Lower lobe of right lung (tissue), 2 donors: Measurements from ENCODE around the gene SH3RF1. TPM values are rescaled to one million over a fixed set of nuclear protein-coding genes. Genes with fewer than 3 reads are reported as not detected.
A peak's percentile ranks its signal among the peaks of the same experiment; 100 is the strongest.

Experiments
- ATAC-seq, 2 donors: fragments of 200-7000 bp; cut with Tn5 transposase; one replicate each; pipeline ENCODE4 v1.9.1; 2020 to 2022; ENCODE audit warnings: mild to moderate bottlenecking in 2 of 2, moderate library complexity in 2 of 2
- DNase-seq: peaks from one replicate; pipeline ENCODE4 v3.0.0-alpha.2; 2020
- H3K27ac ChIP-seq: fragments of 200-600 bp; one replicate; pipeline ENCODE4 v1.8.0; 2022
- H3K27me3 ChIP-seq: fragments of 200-600 bp; one replicate; pipeline ENCODE4 v1.8.0; 2022; ENCODE audit warnings: low read depth
- H3K36me3 ChIP-seq: fragments of 200-600 bp; one replicate; pipeline ENCODE4 v1.8.0; 2022; ENCODE audit warnings: mild to moderate bottlenecking
- H3K4me1 ChIP-seq: fragments of 200-600 bp; one replicate; pipeline ENCODE4 v1.8.0; 2022
- H3K4me3 ChIP-seq: fragments of 200-600 bp; one replicate; pipeline ENCODE4 v1.8.0; 2022; ENCODE audit warnings: mild to moderate bottlenecking
- H3K9me3 ChIP-seq: fragments of 200-600 bp; one replicate; pipeline ENCODE4 v1.8.0; 2022
- CTCF ChIP-seq: fragments of 200-600 bp; IDR thresholded peaks from one replicate; pipeline ENCODE4 v1.8.0; 2022; ENCODE audit warnings: antibody characterized with exemption, mild to moderate bottlenecking
- intact Hi-C: fragments of 100-400 bp; cut with DNase I; formaldehyde crosslinking; loops from one replicate; pipeline ENCODE4 v1.11.0; 2022
- total RNA-seq: library from RNA; stranded (reverse); fragmentation: NEBNext Ultra II Directional; extraction: Animal tissue kit (Norgen Biotek cat#: 25700); gene quantifications from one replicate; pipeline ENCODE4 v1.2.1, GENCODE V29; 2021
- donor health status: DM: no; HTN: yes; CAD: no; lungs with severe emphysema.

The SH3RF1 gene
- total RNA-seq, 1 donor from 2014 or later, result 34.2 TPM

GRCh38 chr4:169133932-169134331 lies 136.8 kb downstream of the SH3RF1 start:
- DNase-seq (peak; percentile 66), ATAC-seq (peak; percentile 97 to 98)
- peaks cover 44% of the 10 kb centered on the region for H3K36me3 ChIP-seq

GRCh38 chr4:169132561-169133305 lies 138.0 kb downstream of the SH3RF1 start:
- no peak for DNase-seq
- intact Hi-C loops, result no loop called here
- no peaks in the 10 kb centered on the region for H3K9me3 ChIP-seq
- peaks cover 11% of the 10 kb centered on the region for H3K4me1 ChIP-seq
- TF ChIP-seq CTCF, result no peak
- H3K4me3 ChIP-seq, result no peak overlapping the region
- no peak for ATAC-seq
- H3K36me3 ChIP-seq, result peaks cover 56% of the 10 kb centered on the region
- H3K27ac ChIP-seq, result peak overlapping the region; percentile 73
- no peaks in the 10 kb centered on the region for H3K27me3 ChIP-seq

More at GRCh38 chr4:169133932-169134331, 136.8 kb downstream of the SH3RF1 start:
- intact Hi-C loops, result no loop called here
- no peaks in the 10 kb centered on the region for H3K27me3 ChIP-seq
- no peak overlapping the region for H3K4me3 ChIP-seq
- peaks cover 18% of the 10 kb centered on the region for H3K4me1 ChIP-seq
- TF ChIP-seq CTCF, result no peak
- no peaks in the 10 kb centered on the region for H3K9me3 ChIP-seq
- peak overlapping the region; percentile 73 for H3K27ac ChIP-seq

GRCh38 chr4:169131556-169132208 lies 139.1 kb downstream of the SH3RF1 start:
- DNase-seq, result no peak
- Histone ChIP-seq H3K27ac (no peak overlapping the region), H3K36me3 (peaks cover 56% of the 10 kb centered on the region), H3K9me3 (no peaks in the 10 kb centered on the region), H3K27me3 (no peaks in the 10 kb centered on the region), H3K4me1 (peaks cover 9% of the 10 kb centered on the region), H3K4me3 (no peak overlapping the region)
- intact Hi-C loops, result no loop called here
- no peak for ATAC-seq
- TF ChIP-seq CTCF, result no peak

DNA sequence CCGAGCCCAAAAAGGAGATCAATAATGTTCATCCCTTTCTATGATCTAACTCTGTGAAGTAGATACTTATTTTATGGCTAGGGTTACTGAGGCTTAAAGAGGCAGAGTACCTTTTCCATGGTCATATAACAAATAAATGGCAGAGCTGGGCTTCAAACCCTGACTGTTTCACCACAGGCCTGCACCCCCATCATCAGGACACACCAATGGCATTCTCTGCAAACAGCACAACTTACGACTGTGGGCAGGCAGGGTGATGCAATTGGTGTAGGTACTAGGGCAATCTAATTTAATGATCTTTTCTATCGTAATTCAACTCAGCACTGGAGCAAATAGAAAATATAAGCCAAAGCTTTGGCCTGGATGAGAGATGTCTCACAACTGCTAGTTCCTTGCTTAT lies 141.9 kb downstream of the SH3RF1 start:
- DNase-seq, result no peak
- Histone ChIP-seq H3K27me3 (no peaks in the 10 kb centered on the region), H3K27ac (no peak overlapping the region), H3K4me1 (no peaks in the 10 kb centered on the region), H3K4me3 (no peak overlapping the region), H3K9me3 (no peaks in the 10 kb centered on the region), H3K36me3 (peaks cover 44% of the 10 kb centered on the region)
- TF ChIP-seq CTCF, result no peak
- no peak for ATAC-seq
- intact Hi-C loops, result no loop called here

GRCh38 chr4:169127314-169127713 lies 143.4 kb downstream of the SH3RF1 start:
- ATAC-seq (no peak), DNase-seq (no peak)
- H3K9me3 ChIP-seq, result no peaks in the 10 kb centered on the region
- no peak overlapping the region for H3K27ac ChIP-seq
- peaks cover 44% of the 10 kb centered on the region for H3K36me3 ChIP-seq
- H3K4me1 ChIP-seq, result no peaks in the 10 kb centered on the region
- H3K4me3 ChIP-seq, result no peak overlapping the region
- intact Hi-C loops, result no loop called here
- no peaks in the 10 kb centered on the region for H3K27me3 ChIP-seq
- no peak for TF ChIP-seq CTCF
